Cerebellar nuclear complex (tissue), 1 donor: ENCODE measurements around the gene INIP.

Experiments
- DNase-seq, 2 experiments: peaks; one replicate each; lab custom pipeline; 2025; lab: John Stamatoyannopoulos, UW

Gene INIP

GRCh38 chr9:112717661-112718331, at the start of gene INIP:
TSS of gene INIP (minus strand) at chr9:112718117. CDS start at chr9:112716485, 1,632 bp downstream.
- peak; percentile 67 to 93 for DNase-seq

GRCh38 chr9:112765281-112765680, 47.4 kb upstream of the INIP start:
- peak in 1 of 2 experiments; percentile 38 for DNase-seq

GRCh38 chr9:112764837-112765236, 46.9 kb upstream of the INIP start:
- DNase-seq: no peak

- DNase-seq: no peak
Measured at GRCh38 chr9:112764344-112764743, 46.4 kb upstream of the INIP start.

GRCh38 chr9:112762726-112763518, 45.0 kb upstream of the INIP start:
- DNase-seq: no peak

GRCh38 chr9:112761912-112762655, 44.2 kb upstream of the INIP start:
- no peak for DNase-seq

GRCh38 chr9:112760821-112761220, 42.9 kb upstream of the INIP start:
- DNase-seq: no peak

GRCh38 chr9:112757940-112758339, 40.0 kb upstream of the INIP start:
- no peak for DNase-seq

- no peak for DNase-seq
Measured at GRCh38 chr9:112757282-112757883, 39.5 kb upstream of the INIP start.

GRCh38 chr9:112755675-112756074, 37.8 kb upstream of the INIP start:
- DNase-seq: peak; percentile 77 to 86

- no peak for DNase-seq
Measured at GRCh38 chr9:112755016-112755427, 37.1 kb upstream of the INIP start.

- DNase-seq: no peak
Measured at GRCh38 chr9:112754578-112754977, 36.7 kb upstream of the INIP start.

GRCh38 chr9:112753725-112754124, 35.8 kb upstream of the INIP start:
- no peak for DNase-seq

GRCh38 chr9:112752334-112753125, 34.6 kb upstream of the INIP start:
- no peak for DNase-seq

GRCh38 chr9:112751056-112751795, 33.3 kb upstream of the INIP start:
- DNase-seq: peak in 1 of 2 experiments; percentile 19

GRCh38 chr9:112750764-112751055, 32.8 kb upstream of the INIP start:
- DNase-seq: no peak

- DNase-seq: peak; percentile 34 to 48
Measured at GRCh38 chr9:112750016-112750763, 32.3 kb upstream of the INIP start, which contains the start of gene SNX30. TSS of gene SNX30 (plus strand) at chr9:112750760. CDS start at chr9:112751002, 242 bp downstream.

GRCh38 chr9:112747094-112747493, 29.2 kb upstream of the INIP start:
- DNase-seq: no peak

GRCh38 chr9:112744177-112744576, 26.3 kb upstream of the INIP start:
- no peak for DNase-seq
